ENCODE results near the gene STIL. TPM values are rescaled to one million over a fixed set of nuclear protein-coding genes. Genes with fewer than 3 reads are reported as not detected.

STIL gene
- total and polyA plus RNA-seq, 4 donors, result 0.85 to 5.9 (median 1.4) TPM

DNA sequence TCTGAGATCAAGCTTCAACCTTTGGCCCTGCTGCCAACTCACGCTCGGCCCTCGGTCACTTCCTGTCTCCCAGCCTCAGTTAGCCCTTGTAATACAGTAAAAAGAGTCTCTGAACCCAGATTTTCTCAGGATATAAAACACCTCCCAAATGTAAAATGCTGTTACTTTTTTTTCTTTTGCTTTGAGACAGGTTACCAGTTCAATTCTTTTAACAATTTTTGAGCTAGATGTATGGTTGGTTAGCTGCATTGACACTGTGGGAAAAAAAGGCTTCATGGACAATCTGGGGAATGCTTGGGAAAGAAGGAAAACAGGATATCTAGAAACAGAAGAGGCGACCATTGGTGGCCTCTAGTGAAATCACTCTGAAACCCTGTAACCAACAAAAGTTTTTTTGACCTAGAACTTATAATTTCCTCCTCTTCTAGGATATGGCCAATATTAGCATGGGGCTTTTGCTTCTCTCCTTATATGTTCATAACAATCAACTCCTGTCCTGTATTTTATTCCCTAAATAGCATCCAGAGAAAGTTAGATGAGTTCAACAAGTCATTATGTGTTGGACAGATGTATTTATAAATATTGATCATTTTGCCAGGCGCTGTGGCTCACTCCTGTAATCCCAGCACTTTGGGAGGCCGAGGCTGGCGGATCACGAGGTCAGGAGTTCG is 21.0 kb upstream of the STIL start:
- peaks cover 0 to 3% (median 0%) of the 10 kb centered on the region in 4 donors for H3K36me3 ChIP-seq (ENCODE audit: control insufficient read depth in 4 of 4, insufficient read depth in 4 of 4, low read length in 4 of 4)
- DNase-seq (no peak), ATAC-seq (ENCODE audit: insufficient read depth, low FRiP score) (no peak)
- WGBS, 2 donors, result 50 to 54% methylated on average over 9 of the region's 9 CpGs
- H3K27ac ChIP-seq (ENCODE audit: low read depth in 1 of 2, low read length in 1 of 2), result peak overlapping the region; percentile 99 to 100
- peaks cover 0 to 21% (median 8%) of the 10 kb centered on the region in 5 donors for H3K4me1 ChIP-seq (ENCODE audit: control insufficient read depth in 5 of 5, insufficient read depth in 5 of 5, low read length in 5 of 5)
- no peaks in the 10 kb centered on the region for H3K27me3 ChIP-seq (ENCODE audit: control insufficient read depth in 3 of 3, insufficient read depth in 3 of 3, low read length in 2 of 3)
- TF ChIP-seq, protein P1, sequence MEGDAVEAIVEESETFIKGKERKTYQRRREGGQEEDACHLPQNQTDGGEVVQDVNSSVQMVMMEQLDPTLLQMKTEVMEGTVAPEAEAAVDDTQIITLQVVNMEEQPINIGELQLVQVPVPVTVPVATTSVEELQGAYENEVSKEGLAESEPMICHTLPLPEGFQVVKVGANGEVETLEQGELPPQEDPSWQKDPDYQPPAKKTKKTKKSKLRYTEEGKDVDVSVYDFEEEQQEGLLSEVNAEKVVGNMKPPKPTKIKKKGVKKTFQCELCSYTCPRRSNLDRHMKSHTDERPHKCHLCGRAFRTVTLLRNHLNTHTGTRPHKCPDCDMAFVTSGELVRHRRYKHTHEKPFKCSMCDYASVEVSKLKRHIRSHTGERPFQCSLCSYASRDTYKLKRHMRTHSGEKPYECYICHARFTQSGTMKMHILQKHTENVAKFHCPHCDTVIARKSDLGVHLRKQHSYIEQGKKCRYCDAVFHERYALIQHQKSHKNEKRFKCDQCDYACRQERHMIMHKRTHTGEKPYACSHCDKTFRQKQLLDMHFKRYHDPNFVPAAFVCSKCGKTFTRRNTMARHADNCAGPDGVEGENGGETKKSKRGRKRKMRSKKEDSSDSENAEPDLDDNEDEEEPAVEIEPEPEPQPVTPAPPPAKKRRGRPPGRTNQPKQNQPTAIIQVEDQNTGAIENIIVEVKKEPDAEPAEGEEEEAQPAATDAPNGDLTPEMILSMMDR (IDR thresholded peaks at IDR 0.05; ENCODE audit: control extremely low read depth, extremely low read depth), result no peak
- H3K9ac ChIP-seq (ENCODE audit: insufficient read depth in 1 of 2, low read length in 2 of 2), result peak overlapping the region in 1 of 2 donors; percentile 88
- peak overlapping the region; percentile 84 for H3K4me3 ChIP-seq
- H3K9me3 ChIP-seq (ENCODE audit: control insufficient read depth in 4 of 4, insufficient read depth in 3 of 4, low read length in 3 of 4), result no peaks in the 10 kb centered on the region

DNA sequence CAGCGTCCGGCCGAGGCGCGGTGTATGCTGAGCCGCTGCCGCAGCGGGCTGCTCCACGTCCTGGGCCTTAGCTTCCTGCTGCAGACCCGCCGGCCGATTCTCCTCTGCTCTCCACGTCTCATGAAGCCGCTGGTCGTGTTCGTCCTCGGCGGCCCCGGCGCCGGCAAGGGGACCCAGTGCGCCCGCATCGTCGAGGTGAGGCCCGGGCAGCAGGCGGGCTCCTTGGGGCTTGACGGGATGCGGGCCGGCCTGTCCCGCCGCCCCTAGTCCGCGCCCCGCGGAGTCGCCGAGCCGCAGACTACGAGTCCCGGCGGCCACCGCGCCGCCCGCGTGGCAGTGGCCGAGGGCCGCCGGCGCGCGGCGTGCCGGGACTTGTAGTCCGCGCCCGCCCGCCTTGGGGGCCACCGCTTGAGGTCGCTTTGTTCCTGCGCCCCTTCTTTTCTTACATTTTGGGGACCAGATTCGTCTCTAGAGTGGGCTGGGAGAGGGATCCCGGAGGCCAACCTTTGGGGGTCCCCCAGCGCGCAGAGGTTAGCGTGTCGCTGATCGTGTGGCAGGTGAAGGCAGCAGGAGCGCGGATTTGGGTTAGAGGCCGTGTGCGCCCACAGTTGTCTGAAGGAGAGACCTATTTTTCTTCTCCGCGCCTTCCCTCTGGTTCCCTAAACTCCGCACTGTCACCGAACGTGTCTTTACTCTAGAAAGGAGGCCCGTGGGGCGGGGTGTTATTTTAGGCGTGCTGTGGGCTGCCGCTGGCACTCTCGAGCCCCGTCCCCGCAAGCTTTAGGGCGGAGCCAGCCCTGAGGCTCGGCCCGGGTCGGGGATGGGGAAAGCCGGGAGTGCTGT is 20.2 kb upstream of the STIL start:
- peaks cover 0 to 21% (median 8%) of the 10 kb centered on the region in 5 donors for H3K4me1 ChIP-seq (ENCODE audit: control insufficient read depth in 5 of 5, insufficient read depth in 5 of 5, low read length in 5 of 5)
- H3K4me3 ChIP-seq, result peak overlapping the region; percentile 84
- ATAC-seq (ENCODE audit: insufficient read depth, low FRiP score), result peak; percentile 95
- H3K27me3 ChIP-seq (ENCODE audit: control insufficient read depth in 3 of 3, insufficient read depth in 3 of 3, low read length in 2 of 3), result no peaks in the 10 kb centered on the region
- H3K27ac ChIP-seq (ENCODE audit: low read depth in 1 of 2, low read length in 1 of 2), result peak overlapping the region; percentile 99 to 100
- H3K9ac ChIP-seq (ENCODE audit: insufficient read depth in 1 of 2, low read length in 2 of 2), result peak overlapping the region; percentile 83 to 88
- 0% methylated on average over 81 to 90 of the region's 90 CpGs for WGBS, 2 donors
- peak; percentile 84 to 92 (median 88) for DNase-seq
- TF ChIP-seq, protein P1 (IDR thresholded peaks at IDR 0.05; ENCODE audit: control extremely low read depth, extremely low read depth), result no peak
- no peaks in the 10 kb centered on the region for H3K9me3 ChIP-seq (ENCODE audit: control insufficient read depth in 4 of 4, insufficient read depth in 3 of 4, low read length in 3 of 4)
- peaks cover 0 to 3% (median 0%) of the 10 kb centered on the region in 4 donors for H3K36me3 ChIP-seq (ENCODE audit: control insufficient read depth in 4 of 4, insufficient read depth in 4 of 4, low read length in 4 of 4)

GRCh38 chr1:47333578-47333921 is 19.6 kb upstream of the STIL start, which contains the start of gene CMPK1:
TSS of gene CMPK1 (plus strand) at chr1:47333790. CDS start at chr1:47333946, 156 bp downstream.
- H3K27me3 ChIP-seq (ENCODE audit: control insufficient read depth in 3 of 3, insufficient read depth in 3 of 3, low read length in 2 of 3), result no peaks in the 10 kb centered on the region
- no peaks in the 10 kb centered on the region for H3K9me3 ChIP-seq (ENCODE audit: control insufficient read depth in 4 of 4, insufficient read depth in 3 of 4, low read length in 3 of 4)
- WGBS, 2 donors, result 0 to 1% methylated on average over 32 to 40 of the region's 40 CpGs
- ATAC-seq (ENCODE audit: insufficient read depth, low FRiP score) (peak; percentile 87), DNase-seq (peak; percentile 89 to 94 (median 90))
- H3K27ac ChIP-seq (ENCODE audit: low read depth in 1 of 2, low read length in 1 of 2), result peak within 1 kb of the TSS; percentile 99 to 100
- H3K36me3 ChIP-seq (ENCODE audit: control insufficient read depth in 4 of 4, insufficient read depth in 4 of 4, low read length in 4 of 4), result peaks cover 0 to 3% (median 0%) of the 10 kb centered on the region in 4 donors
- TF ChIP-seq, protein P1 (IDR thresholded peaks at IDR 0.05; ENCODE audit: control extremely low read depth, extremely low read depth), result no peak
- H3K9ac ChIP-seq (ENCODE audit: insufficient read depth in 1 of 2, low read length in 2 of 2), result peak within 1 kb of the TSS; percentile 83 to 99
- H3K4me3 ChIP-seq, result peak within 1 kb of the TSS; percentile 84
- peaks cover 0 to 21% (median 8%) of the 10 kb centered on the region in 5 donors for H3K4me1 ChIP-seq (ENCODE audit: control insufficient read depth in 5 of 5, insufficient read depth in 5 of 5, low read length in 5 of 5)

Data from lung (tissue), 12 donors.